Chondrocyte (in vitro differentiated cells): ENCODE results near the gene DSCAML1. TPM values are rescaled to one million over a fixed set of nuclear protein-coding genes. Genes with fewer than 3 reads are reported as not detected.

Experiments
- DNase-seq: peaks from one replicate; pipeline ENCODE4 v3.0.0; 2021; ENCODE audit warnings: mixed read lengths, low spot score
- H3K27ac Mint-ChIP-seq: one replicate; pipeline ENCODE4 v1.8.0; 2021; ENCODE audit warnings: mild to moderate bottlenecking, moderate library complexity, mixed read lengths; ENCODE audit not compliant: unreplicated experiment
- H3K27me3 Mint-ChIP-seq: 2 replicates; pipeline ENCODE4 v1.8.0; 2021; ENCODE audit warnings: low read depth, mixed read lengths
- H3K36me3 Mint-ChIP-seq: 2 replicates; pipeline ENCODE4 v1.8.0; 2021; ENCODE audit warnings: low read depth, mixed read lengths
- H3K4me1 Mint-ChIP-seq: 2 replicates; pipeline ENCODE4 v1.8.0; 2021; ENCODE audit warnings: low read depth, mild to moderate bottlenecking, mixed read lengths
- H3K4me3 Mint-ChIP-seq: one replicate; pipeline ENCODE4 v1.8.0; 2021; ENCODE audit warnings: mild to moderate bottlenecking, moderate library complexity, mixed read lengths; ENCODE audit not compliant: unreplicated experiment
- H3K9me3 Mint-ChIP-seq: 2 replicates; pipeline ENCODE4 v1.8.0; 2021; ENCODE audit warnings: low read depth, mixed read lengths
- CTCF ChIP-seq: fragments of 200-600 bp; sonication (generic); IDR thresholded peaks from 2 replicates; pipeline ENCODE4 v1.5.0; 2021; ENCODE audit warnings: antibody characterized with exemption, mild to moderate bottlenecking, moderate library complexity
- total RNA-seq: library from RNA; stranded (reverse); gene quantifications from 3 replicates; pipeline ENCODE4 v1.2.1, GENCODE V29; 2021

Gene DSCAML1
- total RNA-seq, 1 donor from 2014 or later: not detected

GRCh38 chr11:117681438-117681837, 115.6 kb downstream of the DSCAML1 start:
- no peak for DNase-seq
- Mint-ChIP-seq H3K9me3 (no peaks in the 10 kb centered on the region), H3K4me1 (no peaks in the 10 kb centered on the region), H3K27ac (no peak overlapping the region), H3K36me3 (no peaks in the 10 kb centered on the region), H3K27me3 (peaks cover 56% of the 10 kb centered on the region), H3K4me3 (no peak overlapping the region)
- TF ChIP-seq CTCF: no peak

- no peak for TF ChIP-seq CTCF
- no peak overlapping the region for H3K27ac Mint-ChIP-seq
- H3K36me3 Mint-ChIP-seq: no peaks in the 10 kb centered on the region
- H3K4me1 Mint-ChIP-seq: no peaks in the 10 kb centered on the region
- no peaks in the 10 kb centered on the region for H3K9me3 Mint-ChIP-seq
- H3K4me3 Mint-ChIP-seq: no peak overlapping the region
- no peak for DNase-seq
- H3K27me3 Mint-ChIP-seq: peaks cover 62% of the 10 kb centered on the region
Measured at GRCh38 chr11:117679461-117679860, 117.6 kb downstream of the DSCAML1 start.

GRCh38 chr11:117678658-117679406, 118.2 kb downstream of the DSCAML1 start:
- Mint-ChIP-seq H3K27me3 (peaks cover 66% of the 10 kb centered on the region), H3K4me3 (no peak overlapping the region)

GRCh38 chr11:117677729-117678310, 119.2 kb downstream of the DSCAML1 start:
- no peak for TF ChIP-seq CTCF
- Mint-ChIP-seq H3K27me3 (peaks cover 73% of the 10 kb centered on the region), H3K36me3 (no peaks in the 10 kb centered on the region), H3K4me1 (no peaks in the 10 kb centered on the region), H3K9me3 (no peaks in the 10 kb centered on the region), H3K27ac (no peak overlapping the region), H3K4me3 (no peak overlapping the region)
- no peak for DNase-seq

More at GRCh38 chr11:117678658-117679406, 118.2 kb downstream of the DSCAML1 start:
- TF ChIP-seq CTCF: no peak
- Mint-ChIP-seq H3K27ac (no peak overlapping the region), H3K9me3 (no peaks in the 10 kb centered on the region), H3K36me3 (no peaks in the 10 kb centered on the region), H3K4me1 (no peaks in the 10 kb centered on the region)
- no peak for DNase-seq

- H3K4me3 Mint-ChIP-seq: no peak overlapping the region
- no peaks in the 10 kb centered on the region for H3K4me1 Mint-ChIP-seq
- no peak for DNase-seq
- H3K27me3 Mint-ChIP-seq: peaks cover 68% of the 10 kb centered on the region
- no peaks in the 10 kb centered on the region for H3K36me3 Mint-ChIP-seq
- TF ChIP-seq CTCF: no peak
- H3K9me3 Mint-ChIP-seq: no peaks in the 10 kb centered on the region
- no peak overlapping the region for H3K27ac Mint-ChIP-seq
Measured at GRCh38 chr11:117676501-117676900, 120.5 kb downstream of the DSCAML1 start.
